DND-41 (cell line): Measurements from ENCODE around the gene PEPD.

Experiments used
- ATAC-seq: fragments of 200-7000 bp; cut with Tn5 transposase; 3 replicates; pipeline ENCODE4 v1.9.1; 2021; ENCODE audit warnings: low read depth; ENCODE audit not compliant: insufficient read depth
- DNase-seq: peaks from one replicate; pipeline ENCODE4 v3.0.0-alpha.2; 2020
- H2AFZ ChIP-seq: 2 replicates; pipeline ENCODE4 v1.6.0; 2012; ENCODE audit warnings: low read depth, low read length
- H3K27ac ChIP-seq: 2 replicates; pipeline ENCODE4 v1.5.1; 2012; ENCODE audit warnings: low read length, inconsistent platforms
- H3K27me3 ChIP-seq: fragments of 200-600 bp; sonication (generic); 2 replicates; pipeline ENCODE4 v1.6.0; 2012; ENCODE audit warnings: low read length, mild to moderate bottlenecking, inconsistent platforms; ENCODE audit not compliant: insufficient read depth, poor library complexity
- H3K36me3 ChIP-seq: 2 replicates; pipeline ENCODE4 v1.5.1; 2012; ENCODE audit warnings: low read length, inconsistent platforms; ENCODE audit not compliant: insufficient read depth
- H3K4me1 ChIP-seq: 2 replicates; pipeline ENCODE4 v1.5.1; 2012; ENCODE audit warnings: mild to moderate bottlenecking, low read length; ENCODE audit not compliant: insufficient read depth
- H3K4me2 ChIP-seq: 2 replicates; pipeline ENCODE4 v1.6.0; 2012; ENCODE audit warnings: mild to moderate bottlenecking, moderate library complexity, low read length, inconsistent platforms; ENCODE audit not compliant: insufficient read depth
- H3K4me3 ChIP-seq, 2 experiments: fragments of 200-600 bp in 1 of 2; shearing (Covaris generic) in 1 of 2; 2 replicates each; pipeline ENCODE4 v1.5.1; 2012 to 2016; ENCODE audit warnings: inconsistent platforms in 2 of 2, low read length in 2 of 2, mild to moderate bottlenecking in 2 of 2, low read depth in 1 of 2, moderate library complexity in 1 of 2
- H3K79me2 ChIP-seq: 2 replicates; pipeline ENCODE4 v1.6.0; 2012; ENCODE audit warnings: low read length, inconsistent platforms; ENCODE audit not compliant: insufficient read depth
- H3K9ac ChIP-seq: 2 replicates; pipeline ENCODE4 v1.6.0; 2012; ENCODE audit warnings: low read depth, mild to moderate bottlenecking, inconsistent platforms, low read length, moderate library complexity
- H3K9me3 ChIP-seq: 2 replicates; pipeline ENCODE4 v1.5.1; 2012; ENCODE audit warnings: low read length, moderate library complexity, mild to moderate bottlenecking, inconsistent platforms; ENCODE audit not compliant: insufficient read depth, severe bottlenecking
- H4K20me1 ChIP-seq: 2 replicates; pipeline ENCODE4 v1.6.0; 2012; ENCODE audit warnings: low read length; ENCODE audit not compliant: insufficient read depth
- CTCF ChIP-seq: IDR thresholded peaks from 2 replicates; pipeline ENCODE4 v1.5.1; 2012; ENCODE audit warnings: borderline replicate concordance, low read length, moderate library complexity, mild to moderate bottlenecking; ENCODE audit not compliant: poor library complexity, severe bottlenecking; ENCODE audit errors: extremely low read depth
- EZH2 ChIP-seq: IDR thresholded peaks from 3 replicates; pipeline ENCODE4 v1.6.1; 2012; ENCODE audit warnings: borderline replicate concordance, low read depth, mild to moderate bottlenecking, moderate library complexity, low read length, inconsistent platforms; ENCODE audit not compliant: severe bottlenecking

The PEPD gene

DNA sequence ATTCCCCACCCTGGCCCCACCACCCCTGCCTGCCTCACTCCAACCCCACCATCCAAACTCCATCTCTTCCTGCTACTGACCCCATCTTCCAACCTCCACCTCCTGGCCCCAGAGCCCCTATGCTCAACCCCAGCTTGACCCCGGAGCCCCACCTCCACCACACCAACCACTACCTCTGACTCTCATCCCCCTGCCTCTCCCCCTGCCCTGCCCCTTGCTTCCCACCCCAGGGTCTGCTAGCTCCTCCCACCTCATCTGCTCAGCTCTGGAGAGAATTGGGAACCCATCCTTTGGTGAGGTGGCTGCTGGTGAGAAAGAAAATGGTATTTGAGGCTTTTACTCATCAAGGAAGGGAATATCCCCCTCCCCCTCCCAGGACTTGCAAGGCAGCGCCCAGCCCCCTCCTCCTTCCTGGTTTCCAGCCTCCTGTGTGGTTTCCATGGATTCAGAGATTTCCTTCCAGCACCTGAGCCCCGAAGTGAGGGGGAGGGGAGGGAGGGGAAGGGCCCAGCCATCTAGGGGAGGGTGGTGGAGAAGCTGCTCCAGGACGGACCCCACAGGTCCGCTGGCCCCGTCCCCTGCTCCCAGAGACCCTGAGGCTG, 11.4 kb upstream of the PEPD start:
- Histone ChIP-seq H4K20me1 (no peaks in the 10 kb centered on the region), H3K4me2 (no peak overlapping the region), H3K27me3 (no peaks in the 10 kb centered on the region), H3K79me2 (no peaks in the 10 kb centered on the region), H3K36me3 (no peaks in the 10 kb centered on the region), H3K9ac (no peak overlapping the region), H3K4me3 (no peak overlapping the region), H3K9me3 (no peaks in the 10 kb centered on the region), H2AFZ (no peak overlapping the region), H3K27ac (no peak overlapping the region), H3K4me1 (no peaks in the 10 kb centered on the region)
- DNase-seq (no peak), ATAC-seq (no peak)
- TF ChIP-seq CTCF: no peak
- no peak for TF ChIP-seq EZH2

- Histone ChIP-seq H3K4me2 (no peak overlapping the region), H3K4me1 (no peaks in the 10 kb centered on the region), H3K4me3 (no peak overlapping the region), H3K36me3 (no peaks in the 10 kb centered on the region), H4K20me1 (no peaks in the 10 kb centered on the region), H3K27me3 (no peaks in the 10 kb centered on the region), H3K9ac (no peak overlapping the region), H3K9me3 (no peaks in the 10 kb centered on the region), H2AFZ (no peak overlapping the region), H3K27ac (no peak overlapping the region), H3K79me2 (no peaks in the 10 kb centered on the region)
- TF ChIP-seq CTCF: no peak
- DNase-seq: no peak
- ATAC-seq: no peak
Measured at GRCh38 chr19:33530842-33531241, 9.3 kb upstream of the PEPD start.

DNA sequence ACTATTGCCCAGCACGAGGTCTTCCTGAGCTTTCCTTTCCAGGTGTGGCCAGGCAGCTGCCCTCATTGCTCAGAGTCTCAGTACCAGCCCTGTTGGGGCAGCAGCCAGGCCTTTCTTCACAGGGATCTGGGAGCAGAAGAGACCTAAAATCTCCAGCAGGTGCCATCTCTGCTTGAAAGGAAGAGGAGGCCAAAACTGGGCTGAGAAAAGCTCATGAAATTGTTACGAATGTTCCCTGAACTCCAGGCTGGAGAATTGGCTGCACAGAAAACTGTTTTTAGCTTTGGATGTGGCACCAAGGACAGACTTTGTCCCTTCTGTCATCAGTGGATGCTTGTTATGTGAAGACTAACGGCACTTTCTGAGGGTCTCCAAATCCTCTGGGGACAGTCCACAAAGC, 8.7 kb upstream of the PEPD start:
- H3K27me3 ChIP-seq: no peaks in the 10 kb centered on the region
- H3K9ac ChIP-seq: no peak overlapping the region
- H3K79me2 ChIP-seq: no peaks in the 10 kb centered on the region
- TF ChIP-seq CTCF: no peak
- TF ChIP-seq EZH2: no peak
- H4K20me1 ChIP-seq: no peaks in the 10 kb centered on the region
- H3K4me3 ChIP-seq: no peak overlapping the region
- no peak overlapping the region for H3K4me2 ChIP-seq
- no peak for DNase-seq
- no peak overlapping the region for H2AFZ ChIP-seq
- no peaks in the 10 kb centered on the region for H3K4me1 ChIP-seq
- H3K36me3 ChIP-seq: no peaks in the 10 kb centered on the region
- no peaks in the 10 kb centered on the region for H3K9me3 ChIP-seq
- no peak overlapping the region for H3K27ac ChIP-seq
- no peak for ATAC-seq
